ENCODE data around the gene UBA6. TPM values are rescaled to one million over a fixed set of nuclear protein-coding genes. Genes with fewer than 3 reads are reported as not detected.

UBA6 gene
- total RNA-seq, 2 donors from 2014 or later, result 95.9 to 103 TPM

- ATAC-seq (replicated peaks), result no peak
- peaks cover 3% of the 10 kb centered on the region for H3K9me3 Mint-ChIP-seq
- H3K4me3 Mint-ChIP-seq, result no peak overlapping the region
- no peak overlapping the region for H3K27ac Mint-ChIP-seq
- no peaks in the 10 kb centered on the region for H3K4me1 Mint-ChIP-seq
- H3K36me3 Mint-ChIP-seq (ENCODE audit: low read depth), result no peaks in the 10 kb centered on the region
- H3K27me3 Mint-ChIP-seq, result peaks cover 3% of the 10 kb centered on the region
These were observed 97.5 kb downstream of the UBA6 start for GRCh38 chr4:67603310-67604028.

GRCh38 chr4:67593741-67594175, 107.2 kb downstream of the UBA6 start:
- Mint-ChIP-seq H3K9me3 (no peaks in the 10 kb centered on the region), H3K4me3 (no peak overlapping the region), H3K27me3 (peaks cover 2% of the 10 kb centered on the region), H3K36me3 (ENCODE audit: low read depth) (no peaks in the 10 kb centered on the region), H3K27ac (no peak overlapping the region), H3K4me1 (no peaks in the 10 kb centered on the region)
- ATAC-seq (replicated peaks), result no peak

- no peaks in the 10 kb centered on the region for H3K9me3 Mint-ChIP-seq
- no peak overlapping the region for H3K4me3 Mint-ChIP-seq
- ATAC-seq (replicated peaks), result no peak
- no peaks in the 10 kb centered on the region for H3K36me3 Mint-ChIP-seq (ENCODE audit: low read depth)
- no peaks in the 10 kb centered on the region for H3K27me3 Mint-ChIP-seq
- no peak overlapping the region for H3K27ac Mint-ChIP-seq
- H3K4me1 Mint-ChIP-seq, result no peaks in the 10 kb centered on the region
These were observed 113.8 kb downstream of the UBA6 start for GRCh38 chr4:67587156-67587555.

- Mint-ChIP-seq H3K4me1 (peaks cover 16% of the 10 kb centered on the region), H3K27ac (no peak overlapping the region)
- ATAC-seq (replicated peaks), result no peak
These were observed 116.5 kb downstream of the UBA6 start for GRCh38 chr4:67584496-67584895.

GRCh38 chr4:67581913-67582312, 119.0 kb downstream of the UBA6 start:
- Mint-ChIP-seq H3K4me1 (peaks cover 16% of the 10 kb centered on the region), H3K9me3 (no peaks in the 10 kb centered on the region), H3K27me3 (no peaks in the 10 kb centered on the region), H3K4me3 (peak overlapping the region; percentile 70), H3K27ac (peak overlapping the region; percentile 85), H3K36me3 (ENCODE audit: low read depth) (no peaks in the 10 kb centered on the region)
- ATAC-seq (replicated peaks), result no peak

More at GRCh38 chr4:67584496-67584895, 116.5 kb downstream of the UBA6 start:
- Mint-ChIP-seq H3K4me3 (no peak overlapping the region), H3K9me3 (no peaks in the 10 kb centered on the region), H3K27me3 (no peaks in the 10 kb centered on the region), H3K36me3 (ENCODE audit: low read depth) (no peaks in the 10 kb centered on the region)

GRCh38 chr4:67581208-67581857, 119.6 kb downstream of the UBA6 start:
- peak; percentile 72 for ATAC-seq (replicated peaks)
- H3K9me3 Mint-ChIP-seq, result no peaks in the 10 kb centered on the region
- H3K4me3 Mint-ChIP-seq, result peak overlapping the region; percentile 70
- no peaks in the 10 kb centered on the region for H3K36me3 Mint-ChIP-seq (ENCODE audit: low read depth)
- peaks cover 16% of the 10 kb centered on the region for H3K4me1 Mint-ChIP-seq
- no peaks in the 10 kb centered on the region for H3K27me3 Mint-ChIP-seq
- peak overlapping the region; percentile 85 for H3K27ac Mint-ChIP-seq

- Mint-ChIP-seq H3K4me3 (peak overlapping the region; percentile 70), H3K27me3 (no peaks in the 10 kb centered on the region), H3K4me1 (peaks cover 16% of the 10 kb centered on the region), H3K27ac (peak overlapping the region; percentile 85), H3K9me3 (no peaks in the 10 kb centered on the region), H3K36me3 (ENCODE audit: low read depth) (no peaks in the 10 kb centered on the region)
- ATAC-seq (replicated peaks), result peak; percentile 81
These were observed 120.4 kb downstream of the UBA6 start for GRCh38 chr4:67580577-67580976.

GRCh38 chr4:67576538-67576937, 124.4 kb downstream of the UBA6 start:
- H3K27me3 Mint-ChIP-seq, result no peaks in the 10 kb centered on the region
- no peaks in the 10 kb centered on the region for H3K36me3 Mint-ChIP-seq (ENCODE audit: low read depth)
- no peak for ATAC-seq (replicated peaks)
- peaks cover 13% of the 10 kb centered on the region for H3K4me1 Mint-ChIP-seq
- H3K9me3 Mint-ChIP-seq, result no peaks in the 10 kb centered on the region
- peak overlapping the region; percentile 55 for H3K27ac Mint-ChIP-seq
- no peak overlapping the region for H3K4me3 Mint-ChIP-seq

- H3K4me3 Mint-ChIP-seq, result peak overlapping the region; percentile 47
- no peaks in the 10 kb centered on the region for H3K36me3 Mint-ChIP-seq (ENCODE audit: low read depth)
- H3K9me3 Mint-ChIP-seq, result no peaks in the 10 kb centered on the region
- no peaks in the 10 kb centered on the region for H3K27me3 Mint-ChIP-seq
- ATAC-seq (replicated peaks), result no peak
- peaks cover 8% of the 10 kb centered on the region for H3K4me1 Mint-ChIP-seq
- H3K27ac Mint-ChIP-seq, result peak overlapping the region; percentile 55
These were observed 124.9 kb downstream of the UBA6 start for GRCh38 chr4:67576059-67576466.

GRCh38 chr4:67575232-67576058, 125.5 kb downstream of the UBA6 start:
- no peaks in the 10 kb centered on the region for H3K36me3 Mint-ChIP-seq (ENCODE audit: low read depth)

GRCh38 chr4:67573193-67573592, 127.8 kb downstream of the UBA6 start:
- Mint-ChIP-seq H3K9me3 (no peaks in the 10 kb centered on the region), H3K27ac (no peak overlapping the region), H3K27me3 (no peaks in the 10 kb centered on the region), H3K4me3 (no peak overlapping the region), H3K36me3 (ENCODE audit: low read depth) (no peaks in the 10 kb centered on the region), H3K4me1 (no peaks in the 10 kb centered on the region)
- peak; percentile 60 for ATAC-seq (replicated peaks)

More at GRCh38 chr4:67575232-67576058, 125.5 kb downstream of the UBA6 start:
- ATAC-seq (replicated peaks), result peak; percentile 18
- Mint-ChIP-seq H3K4me1 (peaks cover 2% of the 10 kb centered on the region), H3K9me3 (no peaks in the 10 kb centered on the region), H3K4me3 (peak overlapping the region; percentile 47), H3K27ac (peak overlapping the region; percentile 55), H3K27me3 (no peaks in the 10 kb centered on the region)

- Mint-ChIP-seq H3K36me3 (ENCODE audit: low read depth) (no peaks in the 10 kb centered on the region), H3K27me3 (no peaks in the 10 kb centered on the region), H3K27ac (no peak overlapping the region), H3K4me1 (no peaks in the 10 kb centered on the region), H3K4me3 (no peak overlapping the region), H3K9me3 (no peaks in the 10 kb centered on the region)
- ATAC-seq (replicated peaks), result no peak
These were observed 129.0 kb downstream of the UBA6 start for GRCh38 chr4:67571975-67572374.

GRCh38 chr4:67570537-67570936, 130.4 kb downstream of the UBA6 start:
- Mint-ChIP-seq H3K36me3 (ENCODE audit: low read depth) (no peaks in the 10 kb centered on the region), H3K9me3 (no peaks in the 10 kb centered on the region), H3K27me3 (no peaks in the 10 kb centered on the region), H3K4me3 (no peak overlapping the region), H3K27ac (no peak overlapping the region), H3K4me1 (no peaks in the 10 kb centered on the region)
- ATAC-seq (replicated peaks), result no peak

GRCh38 chr4:67568820-67569219, 132.1 kb downstream of the UBA6 start:
- H3K9me3 Mint-ChIP-seq, result no peaks in the 10 kb centered on the region
- H3K4me1 Mint-ChIP-seq, result no peaks in the 10 kb centered on the region
- no peaks in the 10 kb centered on the region for H3K27me3 Mint-ChIP-seq
- ATAC-seq (replicated peaks), result no peak
- H3K4me3 Mint-ChIP-seq, result no peak overlapping the region
- H3K27ac Mint-ChIP-seq, result no peak overlapping the region
- H3K36me3 Mint-ChIP-seq (ENCODE audit: low read depth), result no peaks in the 10 kb centered on the region
